Measurements from ENCODE around the gene EPHA1.

The EPHA1 gene

DNA sequence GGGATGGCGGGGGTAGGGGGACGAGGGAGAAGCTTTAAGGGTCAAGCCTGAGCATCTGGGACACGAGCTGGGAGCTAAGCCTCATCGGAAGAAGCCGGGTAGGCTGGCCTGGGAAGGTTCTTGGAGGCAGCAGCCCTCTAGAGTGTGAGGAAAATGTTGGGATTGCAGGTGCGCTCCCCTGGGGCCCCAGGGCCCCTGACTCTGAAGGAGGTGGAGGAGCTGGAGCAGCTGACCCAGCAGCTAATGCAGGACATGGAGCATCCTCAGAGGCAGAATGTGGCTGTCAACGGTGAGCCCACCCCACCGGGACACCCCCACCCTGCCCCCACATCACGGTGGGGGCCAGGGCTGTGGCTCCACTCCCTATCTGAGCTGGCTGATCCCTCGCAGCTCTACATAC, 20.6 kb downstream of the EPHA1 start:
- no peak for DNase-seq

DNA sequence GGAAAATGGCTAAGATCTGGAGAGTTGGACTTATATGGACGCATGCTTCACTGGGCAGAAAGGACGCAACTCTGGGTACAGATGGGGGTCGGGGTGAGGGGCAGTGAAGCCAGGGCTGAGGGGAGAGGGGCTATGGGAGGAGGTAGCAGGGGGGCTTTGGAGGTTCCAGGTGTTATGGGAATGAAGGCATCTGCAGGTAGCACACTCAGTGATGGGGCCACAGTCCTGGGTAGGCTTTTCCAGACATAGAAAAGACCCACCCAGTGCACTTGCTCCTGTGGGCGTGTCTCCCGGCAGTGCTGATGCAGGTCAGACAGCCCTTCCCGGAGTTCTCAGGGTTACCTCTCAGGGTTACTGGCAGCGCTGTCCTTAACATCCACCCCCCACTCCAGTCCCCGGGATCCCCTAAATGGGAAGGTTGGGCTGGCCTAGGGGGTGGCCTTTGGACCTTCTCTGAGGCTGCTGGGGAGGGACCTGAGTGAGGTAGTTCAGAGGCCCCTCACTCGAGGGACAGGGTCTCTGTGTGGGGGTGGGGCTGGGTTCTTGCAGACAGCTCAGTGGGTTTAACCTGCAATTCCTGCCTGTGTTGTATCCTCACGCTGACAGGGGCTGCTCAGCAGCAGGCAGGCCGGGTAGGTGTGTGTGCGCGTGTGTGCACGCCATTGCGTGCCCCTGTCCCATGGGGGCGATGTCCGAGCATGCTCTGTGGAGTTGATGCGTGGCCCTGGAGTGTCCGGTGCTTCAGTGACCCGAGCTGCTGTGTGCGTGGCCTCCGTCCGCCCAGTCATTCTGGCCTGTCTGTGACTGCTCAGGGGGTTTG, 21.3 kb downstream of the EPHA1 start:
- DNase-seq, result no peak

DNA sequence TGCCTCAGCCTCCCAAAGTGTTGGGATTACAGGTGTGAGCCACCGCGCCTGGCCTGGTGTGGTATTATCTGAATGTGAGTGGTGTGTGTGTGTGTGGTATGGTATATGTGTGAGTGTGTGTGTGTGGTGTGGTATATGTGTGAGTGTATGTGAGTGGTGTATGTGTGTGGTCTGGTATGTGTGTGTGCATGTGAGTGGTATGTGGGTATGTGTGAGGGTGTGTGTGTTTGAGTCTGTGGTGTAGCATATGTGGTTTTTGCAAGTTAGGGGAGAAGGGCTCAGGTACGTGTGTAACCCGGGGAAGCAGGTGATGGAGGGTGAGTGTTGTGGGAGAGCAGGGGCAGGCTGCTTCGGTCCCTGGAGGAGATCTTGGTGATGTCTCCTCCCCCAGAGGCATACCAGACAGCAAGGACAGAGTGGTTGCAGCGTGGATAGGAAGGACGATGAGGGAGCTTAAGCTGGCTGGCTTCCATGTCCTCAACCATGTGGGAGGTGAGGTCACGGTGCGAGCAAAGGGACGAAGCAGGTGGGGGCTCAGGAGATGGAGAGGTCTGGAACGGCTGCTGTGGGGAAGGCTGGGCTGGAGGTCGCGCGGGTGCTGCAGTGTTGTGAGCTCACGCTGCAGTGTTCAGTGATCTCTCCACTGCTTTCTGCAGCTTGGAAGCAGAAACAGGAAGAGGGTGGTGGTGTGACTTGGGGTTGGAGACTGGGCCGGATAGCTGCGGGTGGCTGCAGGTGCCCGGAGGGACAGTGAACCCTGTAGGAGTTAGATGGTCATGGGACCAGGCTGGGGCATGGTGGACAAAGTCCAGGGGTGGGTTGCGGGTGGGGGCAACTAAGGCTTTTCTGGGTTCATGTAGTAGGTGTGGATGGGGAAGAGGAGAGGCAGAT, 22.5 kb downstream of the EPHA1 start:
- no peak for DNase-seq

DNA sequence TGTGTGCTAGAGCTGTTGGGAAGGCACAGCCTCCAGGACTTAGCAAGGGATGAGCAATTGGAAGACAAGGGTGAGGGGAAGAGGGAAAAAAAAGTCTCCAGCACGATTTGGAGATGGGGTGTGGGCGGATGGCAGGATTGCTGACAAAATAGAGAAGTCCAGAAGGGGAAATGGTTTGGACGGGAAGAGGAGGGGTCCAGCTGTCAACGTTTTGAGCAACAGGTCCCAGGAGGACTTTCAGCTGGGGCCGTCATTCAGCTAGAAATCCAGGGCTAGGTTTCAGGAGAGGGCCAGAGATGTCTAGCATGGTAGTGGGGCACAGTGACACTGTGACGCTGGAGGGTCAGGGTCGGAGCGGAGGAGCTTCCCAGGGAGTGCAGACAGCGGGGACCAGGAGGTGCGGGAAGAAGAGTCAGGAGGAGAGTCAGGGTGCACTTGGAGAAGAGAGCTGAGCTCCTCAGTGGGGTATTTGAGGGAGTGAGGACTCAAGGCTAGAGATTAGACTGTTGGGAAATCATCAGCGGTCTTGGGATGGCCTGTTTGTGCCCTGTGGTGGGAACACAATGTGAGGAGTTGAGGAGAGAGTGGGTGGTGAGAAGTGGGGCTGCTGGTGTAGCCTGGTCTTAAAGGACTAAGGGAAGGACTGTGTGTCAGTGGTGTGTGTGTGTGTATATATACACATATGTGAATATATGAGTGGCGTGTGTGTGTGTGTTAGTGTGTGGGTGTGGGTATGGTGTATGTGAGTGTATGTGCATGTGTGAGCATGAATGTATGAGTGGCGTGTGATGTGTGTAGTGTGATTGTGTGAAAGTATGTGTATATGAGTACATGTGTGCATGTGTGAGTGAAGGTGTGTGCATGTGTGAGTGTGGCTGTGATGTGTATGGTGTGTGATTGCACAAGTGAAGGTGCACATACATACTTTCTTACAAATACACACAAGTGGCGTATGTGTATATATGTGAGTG, 23.7 kb downstream of the EPHA1 start:
- DNase-seq, result no peak

DNA sequence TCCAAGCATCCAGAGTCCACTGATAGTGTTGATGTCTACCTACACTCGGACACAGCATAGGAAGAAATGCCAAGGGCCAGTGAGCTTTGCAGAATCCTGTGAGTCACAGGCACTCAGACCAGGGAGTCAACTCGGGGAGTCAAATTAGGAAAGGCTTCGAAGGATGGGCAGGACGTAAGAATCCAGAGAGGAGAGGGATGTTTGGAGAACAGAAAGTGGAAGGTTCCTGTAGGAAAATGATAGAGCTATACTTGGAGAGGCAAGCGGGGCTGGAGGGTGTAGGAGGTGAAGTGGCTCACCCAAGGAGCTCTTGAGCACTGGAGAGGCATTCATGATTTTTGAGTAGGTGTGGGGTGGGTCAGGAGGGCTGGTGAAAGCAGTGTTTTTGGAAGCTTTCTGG, 24.5 kb downstream of the EPHA1 start:
- no peak for DNase-seq

DNA sequence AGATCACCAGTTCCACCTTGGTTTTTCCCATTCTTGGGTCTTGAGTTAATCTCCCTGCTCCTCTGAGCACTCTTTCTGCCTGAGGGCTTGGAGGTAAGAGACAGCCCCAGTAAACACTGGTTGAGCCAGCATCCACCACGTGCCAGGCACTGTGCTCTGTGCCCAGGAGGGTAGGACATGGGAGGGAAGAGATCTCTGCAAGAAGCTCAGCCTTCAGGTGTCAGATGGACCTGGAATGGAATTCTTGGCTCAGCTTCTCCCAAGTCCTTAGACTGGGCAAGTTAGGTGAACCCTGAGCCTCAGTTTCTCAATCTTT, 25.1 kb downstream of the EPHA1 start:
- DNase-seq, result no peak

DNA sequence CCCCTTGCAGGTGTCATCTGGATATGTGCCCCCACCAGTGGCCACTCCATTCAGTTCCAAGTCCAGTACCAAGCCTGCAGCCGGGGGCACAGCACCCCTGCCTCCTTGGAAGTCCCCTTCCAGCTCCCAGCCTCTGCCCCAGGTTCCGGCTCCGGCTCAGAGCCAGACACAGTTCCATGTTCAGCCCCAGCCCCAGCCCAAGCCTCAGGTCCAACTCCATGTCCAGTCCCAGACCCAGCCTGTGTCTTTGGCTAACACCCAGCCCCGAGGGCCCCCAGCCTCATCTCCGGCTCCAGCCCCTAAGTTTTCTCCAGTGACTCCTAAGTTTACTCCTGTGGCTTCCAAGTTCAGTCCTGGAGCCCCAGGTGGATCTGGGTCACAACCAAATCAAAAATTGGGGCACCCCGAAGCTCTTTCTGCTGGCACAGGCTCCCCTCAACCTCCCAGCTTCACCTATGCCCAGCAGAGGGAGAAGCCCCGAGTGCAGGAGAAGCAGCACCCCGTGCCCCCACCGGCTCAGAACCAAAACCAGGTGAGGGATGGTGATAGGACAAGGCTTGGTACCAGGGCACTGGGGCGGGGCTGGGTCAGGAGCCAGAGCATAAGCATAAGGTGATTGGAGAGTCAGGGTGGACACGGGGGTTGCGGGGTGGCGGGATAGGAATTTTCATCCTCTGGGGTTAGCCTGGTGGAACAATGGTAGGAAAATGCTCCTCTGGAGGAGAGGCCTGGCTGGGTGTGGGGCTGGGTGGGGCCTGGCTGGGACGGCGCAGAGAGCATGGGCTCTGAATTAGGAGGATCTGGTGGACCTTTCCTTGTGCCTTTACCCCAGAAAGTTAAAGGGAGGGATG, 25.6 kb downstream of the EPHA1 start:
- no peak for DNase-seq

DNA sequence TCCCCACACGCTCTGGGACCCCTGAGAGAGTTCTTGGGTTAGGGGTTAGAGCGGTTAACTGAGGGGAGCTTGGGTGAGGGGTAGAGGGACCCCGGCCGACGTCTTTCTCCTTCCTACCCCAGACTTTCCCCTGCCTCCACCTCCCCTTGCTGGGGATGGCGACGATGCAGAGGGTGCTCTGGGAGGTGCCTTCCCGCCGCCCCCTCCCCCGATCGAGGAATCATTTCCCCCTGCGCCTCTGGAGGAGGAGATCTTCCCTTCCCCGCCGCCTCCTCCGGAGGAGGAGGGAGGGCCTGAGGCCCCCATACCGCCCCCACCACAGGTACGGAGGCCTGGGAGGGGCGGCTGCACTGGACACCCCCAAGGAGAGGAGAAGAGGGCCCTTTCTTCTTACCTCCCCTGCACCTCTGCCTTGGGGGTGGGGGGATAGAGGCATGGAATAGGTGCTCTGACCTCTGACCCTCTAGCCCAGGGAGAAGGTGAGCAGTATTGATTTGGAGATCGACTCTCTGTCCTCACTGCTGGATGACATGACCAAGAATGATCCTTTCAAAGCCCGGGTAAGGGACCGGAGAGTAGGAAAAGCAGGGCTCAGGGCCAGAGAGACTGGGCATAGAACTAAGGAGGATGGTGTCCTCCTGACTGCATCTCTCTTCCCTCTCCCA, 26.4 kb downstream of the EPHA1 start:
- no peak for DNase-seq

DNA sequence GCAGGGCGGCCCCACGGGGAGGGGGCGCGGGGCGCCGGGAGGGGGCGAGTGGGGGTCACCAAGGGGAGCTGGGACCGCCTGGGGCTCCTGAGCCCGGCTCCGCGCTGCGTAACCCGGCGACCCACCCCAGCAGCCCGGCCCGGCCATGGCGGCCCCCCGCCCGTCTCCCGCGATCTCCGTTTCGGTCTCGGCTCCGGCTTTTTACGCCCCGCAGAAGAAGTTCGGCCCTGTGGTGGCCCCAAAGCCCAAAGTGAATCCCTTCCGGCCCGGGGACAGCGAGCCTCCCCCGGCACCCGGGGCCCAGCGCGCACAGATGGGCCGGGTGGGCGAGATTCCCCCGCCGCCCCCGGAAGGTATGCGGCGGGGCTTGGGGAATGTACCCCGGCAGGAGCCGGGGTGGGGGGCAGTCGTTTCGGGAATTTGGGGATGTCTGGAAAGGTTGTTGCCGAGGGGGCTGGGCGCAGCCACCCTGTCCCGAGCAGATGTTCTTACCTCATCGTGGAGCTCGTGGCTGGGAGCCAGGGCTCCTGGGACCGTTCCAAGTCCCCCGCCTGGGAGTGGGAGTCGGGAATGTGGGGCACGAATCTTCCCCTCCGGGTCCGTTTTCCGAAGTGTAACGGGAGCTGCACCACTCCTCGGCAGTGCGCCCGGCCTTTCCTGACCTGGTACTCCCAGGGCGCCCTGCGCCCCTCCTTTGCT, 27.1 kb downstream of the EPHA1 start:
- DNase-seq, result no peak

DNA sequence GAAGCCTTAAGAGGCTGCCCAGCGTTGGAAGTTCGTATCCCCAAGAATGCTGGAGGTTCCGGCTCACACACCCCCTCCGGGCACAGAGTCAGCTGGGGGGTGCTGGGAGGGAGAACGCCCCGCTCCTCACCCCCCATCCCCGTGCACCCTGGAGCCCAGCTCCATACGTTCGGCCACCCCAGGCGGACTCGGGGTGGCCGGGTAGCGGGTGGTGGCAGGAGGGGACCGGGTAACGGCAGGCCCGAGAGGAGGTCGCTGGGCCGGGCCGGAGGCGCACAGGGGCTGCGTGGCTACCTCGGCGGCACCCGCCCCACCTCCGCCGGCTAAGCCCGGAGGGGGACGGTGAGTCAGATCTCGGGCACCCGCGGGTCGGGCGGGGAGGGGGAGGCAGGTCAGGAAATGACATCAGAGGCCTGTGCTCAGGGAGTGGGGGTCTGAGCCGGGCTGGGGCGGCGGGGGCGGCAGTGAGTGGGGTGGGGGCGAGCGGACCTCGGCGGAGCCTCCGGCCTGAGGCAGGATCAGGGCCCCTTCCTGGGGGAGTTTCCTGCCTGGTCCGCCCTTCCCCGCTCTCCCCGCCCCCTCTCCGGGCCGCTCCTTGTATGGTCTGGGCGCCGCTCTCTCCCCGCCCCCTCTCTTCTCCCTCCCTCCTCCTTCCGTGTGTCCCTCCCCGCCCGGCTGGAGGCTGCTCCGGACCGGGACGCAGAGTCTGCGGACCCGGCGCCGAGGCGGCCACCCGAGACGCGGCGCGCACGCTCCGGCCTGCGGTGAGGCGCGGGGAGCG, 27.8 kb downstream of the EPHA1 start, which contains the start of gene ZYX:
TSS of gene ZYX (plus strand) at position 700 of the 781 bp plus-strand sequence. CDS start 227 bp downstream, outside the sequence.
- DNase-seq, result no peak

DNA sequence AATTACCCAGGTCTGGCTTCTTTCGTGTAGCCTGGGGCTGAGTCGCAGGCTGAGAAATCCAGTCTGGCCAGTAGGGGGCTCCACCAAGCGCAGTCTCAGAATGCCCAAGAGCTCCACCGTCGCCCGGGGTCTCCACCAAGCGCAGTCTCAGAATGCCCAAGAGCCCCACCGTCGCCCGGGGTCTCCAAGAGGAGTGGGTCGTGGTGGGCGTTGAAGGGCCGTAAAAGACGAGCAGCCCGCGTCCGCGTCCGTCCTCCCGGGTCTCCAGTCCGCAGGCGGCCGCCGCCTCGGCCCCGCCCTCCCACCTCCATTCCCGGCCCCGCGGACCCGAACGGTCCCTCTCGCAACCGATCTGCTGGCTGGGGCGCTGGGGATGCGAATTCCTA, 28.4 kb downstream of the EPHA1 start:
- DNase-seq, result no peak

DNA sequence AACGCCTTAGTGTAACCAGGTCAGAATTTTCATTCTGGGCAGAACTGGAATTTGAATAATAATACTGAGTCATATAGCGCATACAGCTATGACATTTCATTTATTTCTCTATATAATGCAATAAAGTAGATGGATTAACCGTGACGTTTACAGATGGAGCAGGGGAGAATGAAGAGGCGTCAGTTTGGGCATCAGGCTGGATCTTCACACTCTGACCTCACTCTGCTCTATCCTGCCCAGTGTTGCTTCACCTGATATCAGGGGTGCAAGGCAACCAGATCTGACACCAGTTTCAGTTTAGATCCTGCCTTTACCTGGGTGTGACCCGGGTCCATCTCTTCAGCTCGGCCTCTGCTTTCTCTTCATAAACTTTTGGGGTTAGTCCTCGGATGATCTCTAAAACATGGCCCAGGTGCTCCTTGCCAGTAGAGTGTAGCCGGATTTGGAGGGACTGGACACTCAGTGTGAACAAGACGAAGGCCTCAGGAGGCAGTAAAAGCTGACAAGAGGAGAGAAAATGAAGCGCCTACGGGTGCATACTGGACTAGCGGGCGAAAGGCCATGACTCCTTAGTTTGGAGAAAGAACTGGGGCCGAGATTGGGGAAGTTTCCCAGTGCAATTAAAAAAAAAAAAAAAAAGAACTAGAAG, 28.9 kb downstream of the EPHA1 start:
- DNase-seq, result no peak

DNA sequence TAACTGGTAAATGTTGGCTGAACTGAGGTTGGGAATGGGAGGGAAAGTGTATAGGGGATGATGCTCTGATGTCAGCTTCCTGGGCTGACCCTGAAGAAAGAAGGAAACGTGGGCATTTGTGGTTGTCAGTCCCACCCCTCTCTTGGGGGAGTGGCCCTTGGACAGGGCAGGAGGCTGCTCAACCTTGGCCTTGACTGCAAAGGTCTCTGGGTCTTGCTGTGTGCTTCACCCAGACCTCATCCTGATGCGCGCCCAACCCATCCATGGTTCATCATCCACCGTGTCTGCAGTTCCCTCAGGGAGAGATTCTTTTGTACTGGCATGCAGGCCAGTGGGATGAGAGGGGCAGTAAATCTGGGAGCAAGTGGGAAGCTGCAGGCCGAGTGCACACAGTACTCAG, 32.3 kb downstream of the EPHA1 start:
- no peak for DNase-seq

DNA sequence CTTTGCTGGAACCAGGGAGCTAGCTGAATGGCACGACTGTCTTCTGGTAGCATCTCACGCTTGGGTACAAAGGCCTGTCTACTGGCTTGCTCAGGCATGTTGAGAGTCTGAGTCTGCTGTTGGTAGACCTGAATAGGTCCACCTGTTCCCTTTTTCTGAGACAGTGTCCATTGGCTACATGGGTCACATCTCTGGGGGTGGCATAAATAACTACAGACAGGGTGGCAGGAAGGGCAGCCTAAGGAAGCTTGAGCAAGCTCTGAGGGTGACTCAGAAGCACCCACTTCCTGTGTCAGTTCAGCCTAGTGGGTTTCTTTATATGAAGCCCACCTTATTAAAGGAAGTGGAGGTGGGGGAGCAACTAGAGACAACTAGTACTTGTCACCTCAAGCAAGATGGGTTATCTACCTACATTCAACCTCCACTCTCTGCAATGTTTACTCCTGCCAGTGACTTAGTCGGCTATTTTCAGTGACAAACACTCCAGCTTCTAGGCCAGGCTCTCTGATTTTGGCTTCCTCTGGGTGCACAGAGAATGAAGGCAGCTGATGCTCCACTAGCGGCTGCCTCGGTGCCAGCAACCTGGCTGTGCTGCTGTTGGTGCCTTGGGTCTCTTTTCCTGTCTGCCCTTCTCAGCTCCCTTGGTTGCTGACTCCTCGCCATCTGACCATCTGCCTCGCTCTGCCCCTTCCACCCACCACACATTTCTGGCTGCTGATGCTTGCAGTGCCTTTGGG, 33.2 kb downstream of the EPHA1 start:
- no peak for DNase-seq

DNA sequence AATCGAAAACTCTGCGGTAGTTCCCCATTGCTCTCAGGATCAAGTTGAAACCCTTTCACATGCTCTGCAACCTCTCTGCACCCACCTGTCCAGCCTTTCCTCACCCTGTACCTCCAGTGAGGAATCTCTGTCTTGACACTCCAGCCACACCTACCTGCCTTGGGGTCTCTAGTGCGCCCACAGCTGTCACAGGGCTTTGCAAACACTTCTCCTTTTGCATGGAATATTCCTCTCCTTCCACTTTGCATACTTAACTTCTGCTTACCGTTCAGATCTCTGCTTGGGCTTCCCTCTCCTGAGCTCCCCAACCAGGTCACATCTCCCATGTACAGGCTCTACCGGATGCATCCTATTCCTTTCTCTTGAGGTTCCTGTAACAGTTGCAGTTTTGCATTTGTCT, 34.1 kb downstream of the EPHA1 start:
- no peak for DNase-seq

DNA sequence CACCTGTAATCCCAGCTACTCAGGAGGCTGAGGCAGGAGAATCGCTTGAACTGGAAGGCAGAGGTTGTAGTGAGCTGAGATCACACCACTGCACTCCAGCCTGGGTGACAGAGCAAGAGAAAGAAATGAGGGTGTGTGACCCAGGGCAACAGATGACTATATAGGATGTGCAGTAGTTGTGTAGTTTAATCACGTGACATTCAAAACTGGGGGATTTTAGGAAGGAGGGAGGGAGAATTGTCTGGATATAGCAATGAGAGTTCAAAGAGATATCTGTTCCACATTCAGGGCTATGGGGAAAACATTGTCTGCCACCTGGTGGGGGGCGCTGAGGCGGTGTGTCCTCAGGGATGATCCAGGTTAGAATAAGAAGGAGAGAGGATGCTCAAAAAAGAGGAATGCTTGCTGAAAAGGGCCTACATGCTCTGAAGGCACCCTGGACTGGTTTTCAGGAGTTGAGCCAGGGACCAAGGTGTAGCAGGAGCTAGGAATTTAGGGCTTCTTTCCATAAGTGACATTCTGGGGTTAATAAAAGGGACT, 35.3 kb downstream of the EPHA1 start:
- no peak for DNase-seq

DNA sequence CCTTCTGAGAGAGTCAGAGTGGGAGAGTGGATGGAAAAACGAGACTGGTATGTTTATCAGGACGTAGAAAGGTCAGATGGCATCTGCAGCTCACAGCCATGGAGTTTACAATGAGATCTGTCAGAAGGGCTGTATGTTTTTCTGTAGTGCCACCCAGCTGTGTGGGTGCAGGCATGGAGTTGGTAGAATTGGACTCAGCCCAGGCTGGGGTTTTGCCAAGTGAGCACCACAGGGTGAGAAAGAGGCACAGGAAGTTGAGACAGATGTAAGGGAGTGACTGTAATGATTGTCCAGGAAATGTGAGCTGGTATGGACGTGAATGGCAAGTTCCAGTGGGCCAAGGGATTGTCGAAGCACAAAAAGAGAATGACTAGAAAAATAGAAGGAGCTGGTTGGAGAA, 36.6 kb downstream of the EPHA1 start:
- no peak for DNase-seq

All from NCI-H1436 treated with DMSO at 0.1 percent for 48 hours (cell line).